Lower leg skin (tissue), 3 donors: ENCODE data around the gene WNT1.

Experiments used
- POLR2A ChIP-seq, 2 donors: fragments of 450-650 bp; IDR thresholded peaks; one replicate each; pipeline ENCODE4 v1.6.1; 2016 to 2017; ENCODE audit warnings: antibody characterized with exemption in 2 of 2, mild to moderate bottlenecking in 1 of 2, moderate library complexity in 1 of 2
- TF ChIP-seq, protein P1 (sequence below), 3 donors: fragments of 450-650 bp; IDR thresholded peaks; one replicate each; pipeline ENCODE4 v1.5.1; 2016; ENCODE audit warnings: antibody characterized with exemption in 3 of 3, mild to moderate bottlenecking in 3 of 3, moderate library complexity in 2 of 3

DNA sequence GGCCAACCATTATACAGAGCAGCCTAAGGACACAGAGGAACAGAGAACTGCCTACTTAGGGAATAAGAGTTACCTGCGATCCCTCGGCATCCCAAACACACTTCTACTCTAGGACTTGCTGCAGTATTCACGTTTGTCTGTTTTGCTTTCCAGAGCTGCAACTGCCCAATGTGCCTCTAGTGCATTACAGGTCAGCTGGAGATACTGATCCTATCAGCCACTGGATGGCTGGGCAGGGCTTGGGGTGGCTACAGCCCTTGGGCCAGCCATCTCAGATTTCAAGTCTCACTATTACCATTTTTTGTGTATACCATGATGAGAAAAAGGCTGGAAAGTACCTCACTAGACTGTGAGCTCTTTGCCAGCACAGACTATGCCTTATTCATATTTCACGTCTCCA is 25.4 kb upstream of the WNT1 start:
- no peak for TF ChIP-seq POLR2A (IDR thresholded peaks at IDR 0.05)
- TF ChIP-seq, protein P1, sequence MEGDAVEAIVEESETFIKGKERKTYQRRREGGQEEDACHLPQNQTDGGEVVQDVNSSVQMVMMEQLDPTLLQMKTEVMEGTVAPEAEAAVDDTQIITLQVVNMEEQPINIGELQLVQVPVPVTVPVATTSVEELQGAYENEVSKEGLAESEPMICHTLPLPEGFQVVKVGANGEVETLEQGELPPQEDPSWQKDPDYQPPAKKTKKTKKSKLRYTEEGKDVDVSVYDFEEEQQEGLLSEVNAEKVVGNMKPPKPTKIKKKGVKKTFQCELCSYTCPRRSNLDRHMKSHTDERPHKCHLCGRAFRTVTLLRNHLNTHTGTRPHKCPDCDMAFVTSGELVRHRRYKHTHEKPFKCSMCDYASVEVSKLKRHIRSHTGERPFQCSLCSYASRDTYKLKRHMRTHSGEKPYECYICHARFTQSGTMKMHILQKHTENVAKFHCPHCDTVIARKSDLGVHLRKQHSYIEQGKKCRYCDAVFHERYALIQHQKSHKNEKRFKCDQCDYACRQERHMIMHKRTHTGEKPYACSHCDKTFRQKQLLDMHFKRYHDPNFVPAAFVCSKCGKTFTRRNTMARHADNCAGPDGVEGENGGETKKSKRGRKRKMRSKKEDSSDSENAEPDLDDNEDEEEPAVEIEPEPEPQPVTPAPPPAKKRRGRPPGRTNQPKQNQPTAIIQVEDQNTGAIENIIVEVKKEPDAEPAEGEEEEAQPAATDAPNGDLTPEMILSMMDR (IDR thresholded peaks at IDR 0.05), result no peak
